Measurements from ENCODE around the gene UNC80.

UNC80 gene

GRCh38 chr2:209969692-209970091, 198.1 kb downstream of the UNC80 start:
- DNase-seq (ENCODE audit: low spot score): no peak

GRCh38 chr2:209970271-209970670, 198.6 kb downstream of the UNC80 start:
- no peak for DNase-seq (ENCODE audit: low spot score)

GRCh38 chr2:209970711-209971110, 199.1 kb downstream of the UNC80 start:
- DNase-seq (ENCODE audit: low spot score): no peak

- no peak for DNase-seq (ENCODE audit: low spot score)
Measured at GRCh38 chr2:209973328-209973727, 201.7 kb downstream of the UNC80 start.

- no peak for DNase-seq (ENCODE audit: low spot score)
Measured at GRCh38 chr2:209974576-209974975, 202.9 kb downstream of the UNC80 start.

- no peak for DNase-seq (ENCODE audit: low spot score)
Measured at GRCh38 chr2:209976698-209977385, 205.2 kb downstream of the UNC80 start.

GRCh38 chr2:209977386-209978239, 206.0 kb downstream of the UNC80 start:
- DNase-seq (ENCODE audit: low spot score): peak; percentile 67

- DNase-seq (ENCODE audit: low spot score): no peak
Measured at GRCh38 chr2:209984291-209984690, 212.7 kb downstream of the UNC80 start.

- DNase-seq (ENCODE audit: low spot score): no peak
Measured at GRCh38 chr2:209985874-209986273, 214.2 kb downstream of the UNC80 start.

- DNase-seq (ENCODE audit: low spot score): no peak
Measured at GRCh38 chr2:209986415-209986814, 214.8 kb downstream of the UNC80 start.

- DNase-seq (ENCODE audit: low spot score): no peak
Measured at GRCh38 chr2:209988010-209988409, 216.4 kb downstream of the UNC80 start.

- no peak for DNase-seq (ENCODE audit: low spot score)
Measured at GRCh38 chr2:209990838-209991237, 219.2 kb downstream of the UNC80 start.

GRCh38 chr2:209993968-209994367, 222.3 kb downstream of the UNC80 start:
- DNase-seq (ENCODE audit: low spot score): no peak

GRCh38 chr2:209998596-209998995, 227.0 kb downstream of the UNC80 start:
- DNase-seq (ENCODE audit: low spot score): no peak

GRCh38 chr2:210000464-210001324, 229.1 kb downstream of the UNC80 start:
- DNase-seq (ENCODE audit: low spot score): no peak

- DNase-seq (ENCODE audit: low spot score): peak; percentile 97
Measured at GRCh38 chr2:210002158-210003157, 230.8 kb downstream of the UNC80 start, which contains the start of gene RPE. Gene RPE (plus strand): TSS chr2:210002638. CDS start chr2:210002662, 24 bp downstream.

GRCh38 chr2:210003359-210003758, 231.7 kb downstream of the UNC80 start:
- DNase-seq (ENCODE audit: low spot score): peak; percentile 24

GRCh38 chr2:210004881-210005280, 233.2 kb downstream of the UNC80 start:
- DNase-seq (ENCODE audit: low spot score): no peak

- DNase-seq (ENCODE audit: low spot score): no peak
Measured at GRCh38 chr2:210007895-210008294, 236.3 kb downstream of the UNC80 start.

GRCh38 chr2:210009126-210009525, 237.5 kb downstream of the UNC80 start:
- no peak for DNase-seq (ENCODE audit: low spot score)

GRCh38 chr2:210009896-210010295, 238.3 kb downstream of the UNC80 start:
- DNase-seq (ENCODE audit: low spot score): no peak
